Endothelial cell of hepatic sinusoid (primary cell): Measurements from ENCODE around the gene EZR.
"Not testable (repeated sequence)": the region's sequence is repeated elsewhere in the genome, so short reads cannot be mapped to it uniquely, and the experiment has no call there.

Experiments used
- in situ Hi-C: cut with HindIII; loops from 2 replicates; pipeline ENCODE4 v1.10.0; 2017; ENCODE audit warnings: low sequenced_read_pairs

EZR gene

GRCh38 chr6:158843751-158844683, 24.8 kb upstream of the EZR start:
- in situ Hi-C loops: no loop called here

GRCh38 chr6:158841358-158841757, 22.2 kb upstream of the EZR start:
- in situ Hi-C loops: no loop called here

- in situ Hi-C loops: no loop called here
These were observed 21.3 kb upstream of the EZR start for GRCh38 chr6:158840465-158840864.

- in situ Hi-C loops: no loop called here
These were observed 20.6 kb upstream of the EZR start for GRCh38 chr6:158839796-158840195.

- in situ Hi-C loops: not testable (repeated sequence)
These were observed 19.6 kb upstream of the EZR start for GRCh38 chr6:158838790-158839189.

- in situ Hi-C loops: no loop called here
These were observed 18.8 kb upstream of the EZR start for GRCh38 chr6:158837684-158838625.

- in situ Hi-C loops: no loop called here
These were observed 17.6 kb upstream of the EZR start for GRCh38 chr6:158836625-158837311.

GRCh38 chr6:158835616-158836221, 16.6 kb upstream of the EZR start:
- in situ Hi-C loops: no loop called here

- in situ Hi-C loops: no loop called here
These were observed 15.7 kb upstream of the EZR start for GRCh38 chr6:158834675-158835385.

- in situ Hi-C loops: not testable (repeated sequence)
These were observed 13.6 kb upstream of the EZR start for GRCh38 chr6:158832807-158833206.

GRCh38 chr6:158832026-158832425, 12.9 kb upstream of the EZR start:
- in situ Hi-C loops: no loop called here

- in situ Hi-C loops: no loop called here
These were observed 12.4 kb upstream of the EZR start for GRCh38 chr6:158831571-158831970.

- in situ Hi-C loops: no loop called here
These were observed 11.6 kb upstream of the EZR start for GRCh38 chr6:158830736-158831135.

- in situ Hi-C loops: no loop called here
These were observed 9.6 kb upstream of the EZR start for GRCh38 chr6:158828807-158829206.

GRCh38 chr6:158826819-158827501, 7.8 kb upstream of the EZR start:
- in situ Hi-C loops: no loop called here

GRCh38 chr6:158825951-158826306, 6.8 kb upstream of the EZR start:
- in situ Hi-C loops: no loop called here

GRCh38 chr6:158825038-158825950, 6.1 kb upstream of the EZR start:
- in situ Hi-C loops: no loop called here

- in situ Hi-C loops: not testable (repeated sequence)
These were observed 4.4 kb upstream of the EZR start for GRCh38 chr6:158823616-158824015.
